T1000 (cell line): ENCODE measurements around the gene TBCD.
"Not testable (repeated sequence)": the region's sequence is repeated elsewhere in the genome, so short reads cannot be mapped to it uniquely, and the experiment has no call there.

Source experiments
- DNase-seq: peaks from one replicate; lab custom pipeline; 2025; ENCODE audit warnings: mixed read lengths; lab: John Stamatoyannopoulos, UW

Gene TBCD

DNA sequence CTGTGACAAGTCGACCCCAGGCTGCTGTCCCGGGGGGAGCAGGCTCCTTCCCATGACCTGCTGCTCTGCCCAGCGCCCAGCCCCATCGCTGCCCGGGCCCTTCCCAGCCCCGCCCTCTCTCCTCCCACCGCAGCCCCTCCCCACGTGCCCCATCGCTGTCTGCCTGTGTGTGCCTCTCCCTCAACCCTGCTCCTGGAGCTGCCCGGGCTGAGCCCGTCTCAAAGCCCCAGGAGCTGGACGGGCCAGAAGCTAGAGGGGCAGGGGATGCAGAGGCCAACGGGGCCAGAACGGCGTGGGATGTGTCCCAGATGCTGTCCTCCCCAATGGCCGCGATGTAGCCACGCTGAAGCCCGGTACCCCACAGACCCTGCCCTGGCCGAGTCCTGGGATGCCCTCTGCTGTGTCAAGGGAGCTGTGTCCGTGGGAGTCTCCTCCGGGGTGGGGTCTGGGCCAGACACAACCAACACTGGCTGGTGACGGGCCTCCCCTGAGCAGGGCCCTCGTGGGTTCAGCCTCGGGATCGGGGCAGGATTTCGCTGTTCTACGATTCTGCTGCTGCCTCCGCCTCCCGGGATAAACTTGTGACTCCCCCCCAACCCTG, 206.2 kb downstream of the TBCD start:
- no peak for DNase-seq

DNA sequence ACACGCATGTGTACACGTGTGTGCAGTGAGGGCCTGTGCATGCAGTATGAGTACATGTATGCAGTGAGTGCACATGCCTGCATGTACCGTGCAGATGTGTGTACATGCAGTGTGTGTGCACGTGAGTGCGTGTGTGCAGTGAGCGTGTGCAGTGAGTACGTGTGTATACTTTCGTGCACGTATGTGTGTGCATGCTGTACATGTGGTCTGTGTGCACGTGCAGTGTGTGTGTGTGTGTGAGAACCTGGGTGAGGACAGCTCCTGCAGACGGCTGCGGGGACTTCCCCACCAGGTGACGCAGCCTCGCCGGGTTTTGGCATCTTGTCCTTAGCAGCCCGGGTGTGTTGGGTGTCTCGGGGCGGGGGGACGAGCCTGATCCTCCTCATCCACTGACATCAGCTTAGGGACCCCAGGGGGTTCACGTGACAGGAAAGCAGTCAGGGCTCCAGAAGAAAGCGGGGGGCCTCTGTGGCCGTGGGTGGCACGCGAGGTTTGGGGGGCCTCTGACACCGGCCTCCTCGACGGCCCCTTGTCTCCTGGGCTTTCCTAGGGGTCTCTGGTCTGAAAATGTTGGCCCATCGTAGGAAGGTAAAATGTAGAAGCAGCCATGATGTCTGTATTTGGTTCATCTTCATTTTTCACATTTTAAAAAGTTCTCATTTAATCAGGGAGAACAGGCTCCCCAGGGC, 207.5 kb downstream of the TBCD start:
- no peak for DNase-seq

DNA sequence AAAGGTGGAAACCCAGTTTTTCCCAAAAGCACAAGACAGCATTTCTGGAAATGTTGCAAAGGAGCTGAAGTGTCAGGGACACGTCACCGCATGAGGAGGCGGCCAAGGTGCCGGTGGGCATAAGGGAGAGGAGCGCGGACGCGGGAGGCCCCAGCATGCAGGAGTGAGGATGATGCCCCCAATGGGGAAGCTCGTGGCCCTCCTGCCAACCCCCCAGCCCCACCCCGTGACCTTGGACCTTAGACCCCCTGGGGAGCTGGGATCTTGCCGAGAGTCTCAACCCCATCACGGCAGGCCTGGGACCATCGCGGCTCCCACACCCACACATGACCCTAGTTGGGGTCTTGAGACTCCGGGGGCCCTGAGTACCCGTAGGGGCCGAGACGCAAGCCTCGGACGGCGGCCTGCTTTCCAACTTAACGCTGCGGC, 208.1 kb downstream of the TBCD start:
- DNase-seq = no peak

DNA sequence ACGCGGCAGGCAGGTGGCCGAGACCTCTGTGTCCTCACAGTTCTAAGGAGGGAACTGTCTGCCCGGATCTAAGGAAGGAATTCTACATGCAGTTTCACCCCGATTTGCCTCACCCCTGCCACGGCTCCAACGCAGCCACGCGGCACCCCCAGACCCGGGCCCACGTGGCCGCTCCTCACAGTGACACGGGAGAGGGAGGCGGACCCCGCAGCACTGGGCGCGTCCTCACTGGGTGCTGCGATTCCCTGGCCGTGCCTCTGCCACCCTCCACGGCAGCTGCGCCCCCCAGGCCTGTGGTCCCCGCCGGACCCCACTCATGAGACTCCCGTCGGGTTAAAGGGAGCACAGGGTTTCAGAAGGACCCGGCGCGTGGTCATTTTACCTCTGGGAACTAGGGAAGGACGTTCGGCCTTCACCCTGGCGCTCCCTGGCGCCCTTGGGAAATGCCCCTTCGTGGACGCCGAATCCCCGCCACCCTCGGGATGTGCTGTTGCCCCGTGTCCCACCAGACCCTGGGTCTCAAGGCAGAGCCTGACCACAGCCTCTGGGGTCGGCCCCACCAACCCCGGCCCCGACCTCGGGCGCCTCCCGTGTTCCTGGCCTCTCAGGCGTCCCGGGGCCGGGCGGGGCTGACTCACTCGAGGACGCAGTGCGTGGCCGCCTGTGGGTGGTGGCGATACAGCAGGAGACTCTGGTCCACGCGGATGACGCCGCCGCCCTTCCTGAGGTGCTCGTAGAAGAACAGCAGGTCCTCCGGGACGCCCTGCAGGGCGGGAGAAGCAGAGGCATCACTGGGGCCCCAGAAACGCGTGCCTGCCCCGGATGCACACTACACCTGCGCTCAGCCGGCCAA, 208.8 kb downstream of the TBCD start:
- no peak for DNase-seq

DNA sequence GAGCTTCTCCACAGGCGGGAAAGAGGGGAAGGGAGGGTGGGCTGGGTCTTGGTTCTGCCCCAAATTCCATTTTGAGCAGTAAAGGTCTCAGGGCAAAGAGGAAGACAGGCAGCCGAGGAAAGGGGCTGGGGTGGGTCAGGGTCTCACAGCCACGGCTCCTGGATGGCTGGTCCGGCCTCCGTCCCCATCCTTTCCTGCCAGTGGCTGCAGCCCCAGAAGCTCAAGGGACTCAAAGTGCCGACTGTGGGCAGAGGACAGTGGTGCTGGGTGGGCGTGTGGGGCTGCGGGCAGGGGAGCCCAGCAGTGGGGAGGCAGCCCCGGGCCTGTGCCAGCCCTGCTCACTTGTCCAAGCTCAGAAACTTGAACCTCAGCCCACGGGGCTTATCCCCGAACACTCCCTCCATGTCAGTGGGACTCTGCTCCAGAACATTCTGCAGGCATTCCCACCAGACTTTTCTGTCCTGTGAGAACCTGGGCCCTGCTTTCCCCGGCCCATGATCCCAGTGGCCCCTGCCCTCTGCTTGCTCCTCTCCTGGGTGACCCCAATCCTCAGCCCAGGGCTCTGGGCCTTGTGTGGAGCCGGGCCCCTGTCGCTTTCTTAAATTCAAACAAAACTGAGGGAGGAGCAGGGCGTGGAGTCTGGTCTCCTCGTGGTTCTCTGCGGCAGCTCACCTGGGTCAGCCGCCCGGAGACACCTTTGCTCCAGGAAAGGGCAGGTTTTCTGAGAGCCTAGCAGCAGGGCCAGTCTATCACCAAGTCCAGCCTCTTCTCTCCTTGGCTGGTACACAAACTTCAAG, 209.7 kb downstream of the TBCD start:
- no peak for DNase-seq

DNA sequence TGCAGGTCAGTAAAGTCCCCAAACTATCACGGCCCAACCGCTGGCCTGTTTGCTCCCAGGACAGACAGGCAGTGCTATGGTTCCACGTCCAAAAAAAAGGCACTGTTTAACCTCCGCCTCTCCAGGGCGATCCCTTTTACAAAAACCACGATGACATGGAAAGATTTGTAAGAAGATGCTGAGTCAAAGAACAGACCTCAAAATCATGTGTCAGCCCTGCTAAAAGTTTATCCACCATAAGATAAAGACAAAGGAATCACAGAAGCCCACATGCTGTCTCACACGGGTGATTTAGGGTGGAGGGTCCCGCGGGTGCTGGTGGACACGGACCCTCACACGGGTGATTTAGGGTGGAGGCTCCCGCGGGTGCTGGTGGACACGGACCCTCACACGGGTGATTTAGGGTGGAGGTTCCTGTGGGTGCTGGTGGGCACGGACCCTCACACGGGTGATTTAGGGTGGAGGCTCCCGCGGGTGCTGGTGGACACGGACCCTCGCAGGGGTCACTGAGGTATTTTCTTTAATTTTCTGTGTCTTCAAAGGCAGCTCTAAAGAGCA, 210.4 kb downstream of the TBCD start:
- no peak for DNase-seq

DNA sequence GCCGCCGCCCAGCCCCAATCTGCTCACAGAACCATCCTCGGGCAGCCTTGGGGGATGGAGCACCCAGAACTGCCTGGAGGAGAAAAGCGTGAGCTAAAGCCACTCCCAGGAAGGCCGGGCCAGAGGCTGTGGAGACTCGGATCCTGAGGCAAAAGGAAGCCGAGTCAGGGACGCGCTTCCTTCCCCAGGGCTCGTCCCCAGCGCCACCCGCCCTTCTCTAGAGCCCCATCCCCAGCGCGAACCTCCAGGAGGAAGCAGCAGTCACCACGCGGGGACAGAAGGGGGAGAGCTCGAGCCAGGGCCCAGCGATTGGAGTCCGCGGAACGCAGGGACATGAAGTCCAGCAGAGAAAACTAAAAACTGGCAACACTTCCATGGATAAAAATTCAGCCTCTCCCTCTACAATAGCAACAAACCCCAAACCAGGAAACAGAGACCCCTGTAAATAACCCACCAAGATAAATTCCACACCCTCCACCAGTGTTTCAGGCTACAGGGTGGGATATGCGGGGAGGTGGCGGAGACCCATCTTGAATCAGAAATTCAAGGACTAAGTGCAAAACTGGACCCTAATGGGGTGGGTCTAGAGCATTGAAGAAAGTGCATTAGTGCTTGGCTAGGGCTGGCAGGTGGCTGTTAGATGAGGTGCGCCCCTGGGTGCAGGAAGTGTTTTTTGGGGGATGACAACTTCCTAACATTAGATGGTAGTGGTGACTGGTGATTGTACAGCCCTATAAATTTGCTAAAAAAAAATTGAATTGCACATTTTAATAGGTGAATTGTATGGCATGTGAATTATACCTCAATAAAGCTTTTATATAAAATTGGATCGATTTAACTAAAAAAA, 211.5 kb downstream of the TBCD start:
- DNase-seq = peak; percentile 45

DNA sequence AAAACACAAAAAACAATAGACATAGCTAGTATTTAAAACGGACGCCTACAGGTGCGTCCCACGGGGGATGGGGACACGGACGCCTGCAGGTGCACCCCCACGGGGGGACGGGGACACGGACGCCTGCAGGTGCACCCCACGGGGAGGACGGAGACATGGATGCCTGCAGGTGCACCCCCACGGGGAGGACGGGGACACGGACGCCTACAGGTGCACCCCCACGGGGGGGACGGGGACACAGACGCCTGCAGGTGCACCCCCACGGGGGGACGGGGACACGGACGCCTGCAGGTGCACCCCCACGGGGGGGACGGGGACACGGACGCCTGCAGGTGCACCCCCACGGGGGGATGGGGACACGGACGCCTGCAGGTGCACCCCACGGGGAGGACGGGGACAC, 212.6 kb downstream of the TBCD start:
- DNase-seq = not testable (repeated sequence)

DNA sequence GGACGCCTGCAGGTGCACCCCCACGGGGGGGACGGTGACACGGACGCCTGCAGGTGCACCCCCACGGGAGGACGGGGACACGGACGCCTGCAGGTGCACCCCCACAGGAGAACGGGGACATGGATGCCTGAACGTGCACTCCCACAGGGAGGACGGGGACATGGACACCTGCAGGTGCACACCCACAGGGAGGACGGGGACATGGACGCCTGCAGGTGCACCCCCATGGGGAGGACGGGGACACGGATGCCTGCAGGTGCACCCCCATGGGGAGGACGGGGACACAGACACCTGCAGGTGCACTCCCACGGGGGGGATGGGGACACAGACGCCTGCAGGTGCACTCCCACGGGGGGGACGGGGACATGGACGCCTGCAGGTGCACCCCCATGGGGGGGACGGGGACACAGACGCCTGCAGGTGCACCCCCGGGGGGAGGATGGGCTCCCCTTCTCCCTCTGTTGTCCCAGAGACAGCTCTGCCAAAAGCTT, 213.0 kb downstream of the TBCD start:
- DNase-seq = no peak

DNA sequence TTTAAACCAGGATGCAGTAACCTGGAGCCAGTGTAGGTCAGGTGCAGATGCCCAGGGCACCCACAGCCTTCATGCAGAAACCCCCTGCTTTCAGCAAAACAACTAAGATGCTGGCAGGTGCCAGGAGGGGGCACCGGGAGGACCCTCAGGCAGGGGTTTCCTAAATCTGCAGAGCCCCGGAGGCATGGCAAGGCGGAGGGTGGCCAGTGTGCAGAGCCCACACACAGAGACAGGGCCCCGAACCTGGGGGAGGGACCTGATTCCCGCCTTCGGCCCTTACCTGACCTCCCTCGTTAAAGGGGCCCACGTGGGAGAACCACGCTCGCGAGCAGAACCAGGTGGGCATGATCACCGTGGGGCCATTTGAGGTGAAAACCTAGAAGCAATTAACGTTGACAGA, 213.5 kb downstream of the TBCD start:
- no peak for DNase-seq

DNA sequence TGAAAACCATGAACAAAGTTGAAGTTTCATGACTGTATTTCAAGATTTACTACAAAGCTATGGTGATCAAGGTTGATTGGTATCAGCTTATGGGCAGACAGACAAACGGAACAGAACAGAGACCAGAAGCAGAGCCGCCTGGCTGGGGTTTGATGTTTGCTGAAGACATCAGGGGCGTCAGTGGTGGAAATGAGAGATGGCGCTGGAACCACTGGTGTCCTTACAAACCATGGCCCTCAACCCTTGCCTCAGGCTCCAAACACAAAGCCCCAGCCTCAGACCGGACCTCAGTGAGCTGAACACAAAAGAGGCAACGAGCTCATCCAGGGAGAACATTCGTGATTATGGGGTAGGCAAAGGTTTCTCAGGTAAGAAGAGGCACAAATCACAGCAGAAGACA, 214.6 kb downstream of the TBCD start:
- DNase-seq = no peak

DNA sequence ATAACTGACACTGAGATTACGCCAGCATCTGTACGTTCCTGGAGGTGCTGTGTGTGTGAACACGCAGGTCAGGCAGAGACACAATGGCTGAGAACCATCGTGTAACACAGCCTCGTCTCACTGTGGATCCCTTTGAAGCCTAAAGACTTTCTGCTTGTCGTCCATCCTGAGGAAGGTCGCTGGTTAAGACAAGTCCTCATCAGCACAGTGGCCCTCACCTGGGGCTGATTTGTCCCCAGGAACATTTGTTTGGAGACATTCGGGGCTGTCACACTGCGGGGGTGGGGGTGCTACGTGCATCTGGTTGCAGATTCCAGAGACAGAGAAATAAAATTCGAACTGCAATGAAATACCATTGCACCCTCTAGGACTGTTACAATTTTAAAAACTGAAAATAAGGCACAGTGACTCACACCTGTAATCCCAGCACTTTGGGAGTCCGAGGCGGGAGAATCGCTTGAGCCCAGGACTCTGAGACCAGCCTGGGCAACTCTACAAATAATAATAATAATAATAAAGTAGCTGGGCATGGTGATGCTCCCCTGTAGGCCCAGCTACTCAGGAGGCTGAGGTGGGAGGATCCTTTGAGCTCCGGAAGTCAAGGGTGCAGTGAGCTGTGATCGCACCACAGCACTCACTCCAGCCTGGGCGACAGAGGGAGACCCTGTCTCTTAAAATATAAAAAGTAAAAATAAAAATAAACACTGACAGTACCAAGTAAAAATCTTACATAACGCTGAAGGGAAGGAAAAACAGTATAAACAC, 215.6 kb downstream of the TBCD start:
- DNase-seq = no peak

DNA sequence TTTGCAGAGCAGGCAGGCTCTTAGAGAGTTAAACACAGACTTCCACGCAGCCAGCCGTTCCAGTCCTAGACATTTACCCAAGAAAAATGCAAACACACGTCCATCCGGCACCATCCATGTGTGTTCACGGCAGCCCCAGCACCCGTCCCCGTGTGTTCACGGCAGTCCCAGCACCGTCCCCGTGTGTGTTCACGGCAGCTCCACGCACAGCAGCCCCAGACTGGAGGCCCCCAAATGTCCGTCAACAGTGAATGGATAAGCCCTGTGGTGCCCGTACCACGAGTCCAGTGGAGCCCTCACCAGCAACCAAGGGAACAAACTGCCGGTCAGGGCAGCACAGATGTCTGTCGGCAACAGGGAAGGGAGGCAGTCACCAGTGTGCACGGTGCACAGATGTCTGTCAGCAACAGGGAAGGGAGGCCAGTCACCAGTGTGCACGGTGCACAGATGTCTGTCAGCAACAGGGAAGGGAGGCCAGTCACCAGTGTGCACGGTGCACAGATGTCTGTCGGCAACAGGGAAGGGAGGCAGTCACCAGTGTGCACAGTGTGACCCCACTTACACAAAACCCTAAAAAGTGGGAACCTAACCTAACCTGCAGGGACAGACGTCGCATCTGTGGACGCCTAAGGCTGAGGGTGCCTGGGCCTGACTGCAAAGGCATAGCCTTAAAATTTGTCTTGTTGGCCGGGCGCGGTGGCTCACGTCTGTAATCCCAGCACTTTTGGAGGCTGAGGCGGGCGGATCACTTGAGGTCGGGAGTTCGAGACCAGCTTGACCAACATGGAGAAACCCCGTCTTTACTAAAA, 216.4 kb downstream of the TBCD start:
- not testable (repeated sequence) for DNase-seq

DNA sequence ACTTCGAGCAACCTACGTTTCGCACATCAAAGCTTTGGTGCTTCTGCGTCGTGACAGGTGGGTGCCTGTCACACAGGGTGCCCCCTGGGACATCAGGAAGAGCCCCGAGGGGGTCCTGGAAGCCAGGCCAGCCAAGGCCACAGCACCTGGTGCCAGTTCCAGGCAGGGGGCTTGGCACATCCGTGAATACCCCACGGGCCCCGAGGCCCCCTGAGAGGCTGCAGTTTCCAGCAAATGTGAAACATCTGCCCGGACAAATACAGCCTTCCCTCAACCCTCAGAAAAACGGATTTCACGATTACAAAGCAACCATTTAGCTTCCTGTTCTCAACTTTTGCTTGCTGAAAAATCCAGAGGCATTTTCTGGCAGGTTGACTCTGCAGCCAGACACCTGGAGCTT, 218.2 kb downstream of the TBCD start:
- DNase-seq = no peak

DNA sequence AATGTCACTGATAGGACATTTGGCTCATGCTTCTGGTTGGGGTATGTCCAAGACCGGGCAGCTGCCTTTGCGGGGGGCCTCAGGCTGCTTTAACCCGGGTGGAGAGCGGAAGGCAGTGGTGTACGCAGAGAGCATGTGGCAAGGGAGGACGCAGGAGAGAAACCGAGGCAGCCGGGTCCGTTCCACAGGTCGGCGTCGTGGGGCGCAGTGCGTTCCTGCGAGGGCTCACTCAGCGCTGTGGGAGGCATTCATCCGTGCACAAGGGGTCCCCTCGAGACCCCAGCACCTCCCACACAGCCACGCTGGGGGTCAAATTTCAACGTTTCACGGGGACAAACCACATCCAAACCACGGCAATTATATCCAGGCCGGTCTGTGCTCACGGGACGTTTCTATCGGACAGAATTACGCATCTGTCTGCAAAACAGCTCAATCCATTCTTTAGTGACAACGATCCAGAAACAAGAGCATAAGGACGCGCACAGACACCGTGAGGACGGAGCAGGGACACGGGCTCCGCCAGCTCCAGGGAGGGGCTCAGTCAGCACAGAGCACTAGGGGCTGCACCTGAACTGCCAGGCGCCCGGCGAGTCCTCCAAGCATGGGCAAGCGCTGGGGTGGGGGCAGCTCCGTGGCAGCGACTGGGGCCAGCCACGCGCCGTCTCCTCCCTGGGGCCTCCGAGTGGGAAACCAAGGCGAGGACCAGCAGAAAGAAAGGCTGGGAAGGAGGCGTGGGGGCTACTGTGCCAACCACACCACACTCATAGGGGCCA, 219.1 kb downstream of the TBCD start:
- DNase-seq = no peak

DNA sequence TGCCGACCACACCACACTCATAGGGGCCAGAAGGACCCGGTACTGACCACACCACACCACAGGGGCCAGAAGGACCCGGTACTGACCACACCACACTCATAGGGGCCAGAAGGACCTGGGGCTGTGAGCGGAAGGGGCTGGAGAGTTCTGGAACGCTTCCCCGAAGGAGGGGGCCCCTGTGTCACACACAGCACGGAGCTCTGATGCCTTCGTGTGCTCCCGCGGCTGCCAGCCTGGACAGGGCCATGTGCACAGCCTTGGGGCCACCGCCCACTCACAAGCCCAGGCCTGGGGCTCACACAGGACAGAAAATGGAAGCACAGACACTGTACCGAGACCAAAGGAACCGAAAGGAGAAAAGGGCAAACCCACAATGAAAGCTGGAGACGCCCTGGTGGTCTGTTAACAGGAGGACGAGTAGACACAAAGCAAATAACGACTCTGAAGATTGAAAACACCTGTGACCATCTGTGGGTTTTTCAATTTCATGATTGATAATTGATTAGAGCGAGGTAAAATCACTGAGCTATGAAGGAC, 221.0 kb downstream of the TBCD start:
- no peak for DNase-seq

DNA sequence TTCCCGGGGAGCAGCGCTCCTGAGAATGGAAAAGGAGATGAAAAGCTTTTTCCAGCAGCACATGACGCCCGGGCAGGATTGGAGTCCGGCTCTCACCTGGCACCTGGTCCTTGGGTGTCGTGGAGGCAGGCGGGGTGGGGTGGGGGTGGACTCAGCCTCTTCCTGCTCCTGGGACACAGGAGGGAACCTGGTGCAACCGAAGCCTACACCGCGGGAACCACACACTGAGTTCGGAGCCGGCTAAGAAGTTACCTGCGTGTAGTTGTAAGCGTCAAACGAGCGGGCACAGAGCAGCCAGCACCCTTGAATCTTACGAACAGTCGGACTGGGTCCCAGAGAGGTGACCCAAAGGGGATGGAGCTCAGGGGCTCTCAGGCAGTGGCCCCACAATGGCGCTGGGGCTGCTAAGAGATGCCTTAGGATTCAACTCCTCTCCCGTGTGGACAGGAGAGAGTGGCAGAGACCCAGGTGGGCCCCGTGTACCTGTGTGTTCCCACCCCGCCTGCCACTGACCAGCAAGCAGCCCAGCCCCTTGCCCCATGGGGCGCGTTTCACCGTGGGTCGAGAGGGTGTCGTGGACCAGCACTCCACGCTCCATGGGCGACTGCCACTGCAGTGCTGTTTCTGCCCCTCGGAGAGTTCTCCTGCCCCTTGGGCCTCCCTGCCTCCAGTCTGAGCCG, 221.7 kb downstream of the TBCD start:
- DNase-seq = no peak
